ENCODE results near the gene RHBDF2. TPM values are rescaled to one million over a fixed set of nuclear protein-coding genes. Genes with fewer than 3 reads are reported as not detected.

The RHBDF2 gene
- polyA plus RNA-seq, 4 donors: 2.0 to 43.2 (median 10.9) TPM

DNA sequence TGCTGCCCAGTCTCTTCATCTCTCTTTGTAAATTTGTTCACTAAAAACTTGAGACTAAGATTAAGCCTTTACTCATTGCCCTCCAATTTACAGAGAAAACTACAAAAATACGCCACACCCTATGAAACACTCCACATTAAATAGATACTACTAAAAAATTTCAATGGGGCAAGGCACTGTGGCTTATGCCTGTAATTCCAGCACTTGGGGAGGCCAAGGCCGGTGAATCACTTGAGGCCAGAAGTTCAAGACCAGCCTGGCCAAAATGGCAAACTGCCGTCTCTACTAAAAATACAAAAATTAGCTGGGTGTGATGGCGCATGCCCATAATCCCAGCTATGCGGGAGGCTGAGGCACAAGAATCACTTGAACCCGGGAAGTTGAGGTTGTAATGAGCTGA is 52.1 kb downstream of the RHBDF2 start:
- H3K9me3 ChIP-seq (ENCODE audit: control insufficient read depth in 2 of 2, insufficient read depth in 1 of 2, low read depth in 1 of 2, low read length in 1 of 2): no peaks in the 10 kb centered on the region
- H3K27ac ChIP-seq (ENCODE audit: low read depth in 1 of 3, low read length in 2 of 3): no peak overlapping the region
- 93 to 97% (median 95%) methylated on average over 6 of the region's 6 CpGs for WGBS, 3 donors
- H3K27me3 ChIP-seq (ENCODE audit: control insufficient read depth in 3 of 3, insufficient read depth in 3 of 3, low read length in 3 of 3): no peaks in the 10 kb centered on the region
- no peak for FAIRE-seq
- peaks cover 7 to 17% (median 11%) of the 10 kb centered on the region in 3 donors for H3K4me1 ChIP-seq (ENCODE audit: control insufficient read depth in 3 of 3, insufficient read depth in 2 of 3, low read depth in 1 of 3, low read length in 2 of 3)
- H3K36me3 ChIP-seq (ENCODE audit: control insufficient read depth in 3 of 3, insufficient read depth in 2 of 3, low read depth in 1 of 3, low read length in 3 of 3): peaks cover 0 to 7% (median 0%) of the 10 kb centered on the region in 3 donors
- DNase-seq: no peak
- no peak overlapping the region for H3K4me3 ChIP-seq (ENCODE audit: low read depth in 1 of 3, low read length in 3 of 3)

DNA sequence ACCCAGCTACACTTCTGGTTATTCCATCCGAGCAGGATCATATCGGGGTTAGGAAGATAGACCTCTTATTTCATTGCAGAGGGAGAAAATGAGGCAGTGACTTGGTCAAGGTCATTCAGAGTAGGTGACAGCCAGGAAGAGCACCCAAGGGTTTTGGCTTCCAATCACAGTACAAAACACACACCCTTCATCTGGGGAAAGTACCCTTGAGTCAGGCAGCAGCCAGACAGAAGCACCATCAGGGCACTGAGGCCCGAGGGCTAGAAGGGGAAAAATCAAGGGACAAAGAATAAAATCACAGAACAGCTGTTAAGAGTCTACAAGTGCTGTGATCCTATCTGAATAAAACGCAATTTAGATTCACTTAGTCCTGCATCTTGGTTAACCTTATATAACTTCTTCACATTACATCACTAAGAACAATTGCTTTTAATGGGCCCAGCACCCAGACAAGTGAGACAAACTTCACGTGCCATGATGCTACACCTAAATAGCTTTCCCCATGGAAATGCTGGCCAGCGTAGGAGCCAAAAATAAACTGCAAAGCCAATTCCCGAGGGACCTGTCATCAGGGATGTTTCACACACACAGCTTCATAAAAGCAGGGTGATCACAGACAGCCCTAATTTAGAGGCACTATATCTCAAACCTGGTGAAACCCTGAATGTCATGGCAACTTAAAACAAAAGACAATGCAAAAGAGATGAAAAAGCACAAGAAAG is 53.1 kb downstream of the RHBDF2 start:
- Histone ChIP-seq H3K27ac (ENCODE audit: low read depth in 1 of 3, low read length in 2 of 3) (no peak overlapping the region), H3K36me3 (ENCODE audit: control insufficient read depth in 3 of 3, insufficient read depth in 2 of 3, low read depth in 1 of 3, low read length in 3 of 3) (peaks cover 0 to 8% (median 0%) of the 10 kb centered on the region in 3 donors), H3K9me3 (ENCODE audit: control insufficient read depth in 2 of 2, insufficient read depth in 1 of 2, low read depth in 1 of 2, low read length in 1 of 2) (no peaks in the 10 kb centered on the region), H3K4me1 (ENCODE audit: control insufficient read depth in 3 of 3, insufficient read depth in 2 of 3, low read depth in 1 of 3, low read length in 2 of 3) (peaks cover 7 to 17% (median 11%) of the 10 kb centered on the region in 3 donors), H3K4me3 (ENCODE audit: low read depth in 1 of 3, low read length in 3 of 3) (no peak overlapping the region), H3K27me3 (ENCODE audit: control insufficient read depth in 3 of 3, insufficient read depth in 3 of 3, low read length in 3 of 3) (no peaks in the 10 kb centered on the region)
- DNase-seq (no peak), FAIRE-seq (no peak)
- 80 to 85% (median 82%) methylated on average over 7 of the region's 7 CpGs for WGBS, 3 donors

DNA sequence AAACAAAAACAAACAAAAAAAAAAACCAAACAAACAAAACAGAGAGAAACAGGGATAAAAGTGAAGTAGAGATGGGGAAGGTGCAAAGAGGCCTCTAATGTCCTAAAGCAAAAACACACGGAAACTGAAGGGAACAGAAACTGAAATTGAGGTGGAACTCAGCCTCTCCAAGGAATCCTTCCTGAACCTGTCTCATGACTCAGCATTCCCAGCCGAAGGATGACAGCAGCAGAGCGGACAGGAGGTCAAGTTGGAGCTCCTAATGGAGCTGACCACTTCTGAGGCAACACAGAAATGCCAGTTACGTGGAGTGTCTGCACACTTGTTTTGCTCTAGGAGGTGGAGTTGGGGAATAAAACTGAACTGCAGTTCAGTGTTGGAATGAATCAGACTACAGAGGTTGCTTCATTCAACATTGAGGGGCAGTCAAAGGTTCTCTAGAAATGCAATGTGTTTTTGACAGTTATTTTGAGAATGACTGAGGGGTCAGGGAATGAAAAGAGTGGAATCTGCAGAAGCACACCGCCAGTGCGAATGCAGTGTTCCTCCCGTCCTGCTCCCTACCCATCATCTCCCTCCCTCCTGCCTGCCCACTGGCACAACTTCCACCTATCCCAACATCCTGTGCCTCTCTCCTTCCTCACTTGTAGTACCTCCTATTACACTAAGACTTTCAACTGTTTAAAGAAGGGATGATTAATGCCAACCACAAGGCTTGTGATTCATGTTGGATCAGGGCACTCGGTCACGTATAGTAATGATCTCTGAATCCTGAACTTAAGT is 54.6 kb downstream of the RHBDF2 start:
- no peak overlapping the region for H3K27ac ChIP-seq (ENCODE audit: low read depth in 1 of 3, low read length in 2 of 3)
- FAIRE-seq (no peak), DNase-seq (peak; percentile 50 to 79)
- no peaks in the 10 kb centered on the region for H3K9me3 ChIP-seq (ENCODE audit: control insufficient read depth in 2 of 2, insufficient read depth in 1 of 2, low read depth in 1 of 2, low read length in 1 of 2)
- WGBS, 3 donors: 18 to 53% (median 47%) methylated on average over 9 of the region's 9 CpGs
- peaks cover 7 to 14% (median 7%) of the 10 kb centered on the region in 3 donors for H3K4me1 ChIP-seq (ENCODE audit: control insufficient read depth in 3 of 3, insufficient read depth in 2 of 3, low read depth in 1 of 3, low read length in 2 of 3)
- H3K4me3 ChIP-seq (ENCODE audit: low read depth in 1 of 3, low read length in 3 of 3): no peak overlapping the region
- H3K27me3 ChIP-seq (ENCODE audit: control insufficient read depth in 3 of 3, insufficient read depth in 3 of 3, low read length in 3 of 3): no peaks in the 10 kb centered on the region
- H3K36me3 ChIP-seq (ENCODE audit: control insufficient read depth in 3 of 3, insufficient read depth in 2 of 3, low read depth in 1 of 3, low read length in 3 of 3): peaks cover 0 to 12% (median 0%) of the 10 kb centered on the region in 3 donors

DNA sequence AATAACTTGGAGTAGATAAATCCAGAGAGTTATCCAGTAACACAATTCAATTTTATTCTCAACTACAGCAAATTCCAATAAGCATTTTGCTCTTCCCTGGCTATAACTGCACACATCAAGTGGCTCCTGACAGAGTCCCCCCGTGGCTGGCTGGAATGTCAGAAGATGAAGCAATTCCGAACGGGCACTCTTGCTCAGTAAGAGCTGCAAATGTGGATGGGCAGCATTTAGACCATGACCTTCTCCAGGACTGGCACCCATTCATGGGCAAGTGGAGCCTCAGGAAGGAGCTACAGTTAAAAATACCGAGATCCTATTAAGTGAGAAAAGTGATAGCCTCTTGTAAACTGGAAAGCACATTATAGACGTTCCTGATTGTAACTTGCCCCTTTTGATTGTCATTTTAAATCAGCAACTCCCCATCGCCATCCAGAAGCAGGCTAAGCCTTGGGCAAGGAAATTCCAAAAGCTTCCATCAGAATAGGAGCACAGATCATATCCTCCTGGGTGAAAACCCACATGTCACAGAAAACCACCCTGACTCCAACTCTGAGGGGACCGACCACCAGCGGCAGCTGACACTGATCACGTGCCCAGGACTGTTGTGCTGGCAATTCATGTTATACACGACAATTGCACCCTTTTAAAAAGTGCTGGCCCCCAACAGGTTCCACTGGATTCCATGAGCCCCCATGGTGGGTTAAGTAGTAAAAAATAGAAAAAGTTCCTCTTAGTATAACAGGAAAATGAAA is 55.4 kb downstream of the RHBDF2 start:
- Histone ChIP-seq H3K36me3 (ENCODE audit: control insufficient read depth in 3 of 3, insufficient read depth in 2 of 3, low read depth in 1 of 3, low read length in 3 of 3) (peaks cover 0 to 12% (median 0%) of the 10 kb centered on the region in 3 donors), H3K4me3 (ENCODE audit: low read depth in 1 of 3, low read length in 3 of 3) (no peak overlapping the region), H3K9me3 (ENCODE audit: control insufficient read depth in 2 of 2, insufficient read depth in 1 of 2, low read depth in 1 of 2, low read length in 1 of 2) (no peaks in the 10 kb centered on the region), H3K27ac (ENCODE audit: low read depth in 1 of 3, low read length in 2 of 3) (no peak overlapping the region), H3K4me1 (ENCODE audit: control insufficient read depth in 3 of 3, insufficient read depth in 2 of 3, low read depth in 1 of 3, low read length in 2 of 3) (peaks cover 6 to 9% (median 7%) of the 10 kb centered on the region in 3 donors), H3K27me3 (ENCODE audit: control insufficient read depth in 3 of 3, insufficient read depth in 3 of 3, low read length in 3 of 3) (no peaks in the 10 kb centered on the region)
- FAIRE-seq (no peak), DNase-seq (no peak)
- WGBS, 3 donors: 68 to 71% (median 70%) methylated on average over 10 of the region's 10 CpGs

DNA sequence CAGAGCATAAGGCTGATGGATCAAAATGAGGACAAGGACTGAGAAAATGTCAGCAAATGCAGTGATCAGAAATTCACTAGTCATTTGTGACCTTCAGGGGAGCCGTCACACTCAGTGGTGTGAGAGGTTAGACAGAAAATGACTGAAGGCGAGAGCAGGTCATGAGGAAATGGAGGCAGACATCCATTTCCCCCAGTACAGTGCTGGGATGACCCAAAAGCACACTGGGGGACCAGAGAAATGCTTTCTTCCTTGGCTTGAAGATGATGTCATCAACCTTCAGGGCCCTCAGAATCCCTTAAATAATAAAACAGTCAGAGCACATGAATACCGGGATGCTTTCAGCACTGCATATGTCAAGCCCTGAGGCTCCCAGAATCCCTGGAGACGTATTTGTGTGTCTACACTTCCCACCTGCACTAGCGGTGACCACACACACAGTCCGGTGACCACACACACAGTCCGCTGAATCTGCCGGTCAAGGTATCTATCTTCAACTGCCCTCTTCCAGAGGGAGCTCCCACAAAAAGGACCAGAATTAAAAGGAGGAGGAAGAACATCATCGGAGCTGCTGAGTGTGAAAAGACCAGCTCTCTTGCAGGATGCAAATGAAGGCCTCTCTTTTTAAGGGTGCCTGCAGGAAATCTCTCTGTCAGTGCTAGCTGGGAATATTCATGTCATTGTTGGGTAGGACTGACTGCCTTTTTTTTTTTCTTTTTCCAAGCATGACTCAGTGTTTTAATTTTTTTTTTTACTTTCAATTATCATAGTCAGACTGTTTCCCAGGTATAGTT is 56.5 kb downstream of the RHBDF2 start:
- 83 to 87% (median 86%) methylated on average over 9 of the region's 9 CpGs for WGBS, 3 donors
- Histone ChIP-seq H3K9me3 (ENCODE audit: control insufficient read depth in 2 of 2, insufficient read depth in 1 of 2, low read depth in 1 of 2, low read length in 1 of 2) (no peaks in the 10 kb centered on the region), H3K27me3 (ENCODE audit: control insufficient read depth in 3 of 3, insufficient read depth in 3 of 3, low read length in 3 of 3) (no peaks in the 10 kb centered on the region), H3K4me3 (ENCODE audit: low read depth in 1 of 3, low read length in 3 of 3) (no peak overlapping the region), H3K36me3 (ENCODE audit: control insufficient read depth in 3 of 3, insufficient read depth in 2 of 3, low read depth in 1 of 3, low read length in 3 of 3) (peaks cover 0 to 14% (median 0%) of the 10 kb centered on the region in 3 donors), H3K4me1 (ENCODE audit: control insufficient read depth in 3 of 3, insufficient read depth in 2 of 3, low read depth in 1 of 3, low read length in 2 of 3) (peaks cover 6 to 9% (median 8%) of the 10 kb centered on the region in 3 donors), H3K27ac (ENCODE audit: low read depth in 1 of 3, low read length in 2 of 3) (no peak overlapping the region)
- no peak for DNase-seq
- FAIRE-seq: no peak

DNA sequence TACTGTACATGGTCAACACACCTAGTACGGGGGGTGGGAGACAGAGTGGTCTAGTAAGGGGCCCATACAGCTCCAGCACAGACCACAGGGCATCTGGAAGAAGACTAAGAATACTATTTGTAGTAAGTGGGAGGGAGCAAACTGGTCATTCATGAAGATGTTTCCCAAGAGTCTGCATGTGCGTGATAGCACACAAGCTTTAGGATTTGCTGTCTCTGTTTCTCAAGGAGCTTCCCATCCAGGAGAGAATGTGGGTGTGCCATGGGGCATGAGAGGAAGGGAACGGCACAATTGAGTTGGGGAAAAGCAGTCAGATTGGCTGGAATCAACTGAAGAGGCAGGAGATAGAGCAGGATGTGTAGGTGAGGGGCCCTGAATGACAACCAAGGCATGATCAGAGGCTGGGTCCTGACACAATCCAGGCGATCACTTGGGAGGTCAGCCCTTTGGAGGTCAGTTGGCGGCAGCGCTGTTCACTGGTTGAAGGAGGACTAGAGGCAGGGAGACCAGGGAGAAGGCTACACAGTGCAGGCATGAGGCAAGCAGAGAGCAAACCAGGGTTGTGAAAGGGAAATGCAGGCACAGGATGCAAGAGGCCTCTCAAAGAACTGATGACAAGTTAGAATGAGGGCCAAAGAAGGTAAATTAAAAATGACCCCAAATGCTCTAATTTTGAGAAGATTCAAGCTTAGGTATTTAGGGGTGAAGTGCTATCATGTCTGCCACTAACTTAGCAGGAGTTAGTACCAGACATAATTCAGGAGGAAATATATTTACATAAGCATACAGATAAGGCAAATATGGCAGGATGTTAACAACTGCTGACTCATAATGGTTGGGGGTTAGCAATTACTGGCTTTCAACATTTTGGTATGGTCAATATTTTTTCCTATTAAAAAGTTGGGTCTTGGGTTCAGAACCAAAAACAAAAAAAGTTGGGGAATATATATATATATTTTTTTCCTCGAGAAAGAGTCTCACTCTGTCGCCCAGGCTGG is 58.6 kb downstream of the RHBDF2 start:
- no peaks in the 10 kb centered on the region for H3K27me3 ChIP-seq (ENCODE audit: control insufficient read depth in 3 of 3, insufficient read depth in 3 of 3, low read length in 3 of 3)
- peaks cover 0 to 11% (median 0%) of the 10 kb centered on the region in 3 donors for H3K36me3 ChIP-seq (ENCODE audit: control insufficient read depth in 3 of 3, insufficient read depth in 2 of 3, low read depth in 1 of 3, low read length in 3 of 3)
- WGBS, 3 donors: 92 to 97% (median 95%) methylated on average over 8 of the region's 8 CpGs
- H3K9me3 ChIP-seq (ENCODE audit: control insufficient read depth in 2 of 2, insufficient read depth in 1 of 2, low read depth in 1 of 2, low read length in 1 of 2): no peaks in the 10 kb centered on the region
- H3K27ac ChIP-seq (ENCODE audit: low read depth in 1 of 3, low read length in 2 of 3): no peak overlapping the region
- H3K4me3 ChIP-seq (ENCODE audit: low read depth in 1 of 3, low read length in 3 of 3): no peak overlapping the region
- peaks cover 6 to 10% (median 9%) of the 10 kb centered on the region in 3 donors for H3K4me1 ChIP-seq (ENCODE audit: control insufficient read depth in 3 of 3, insufficient read depth in 2 of 3, low read depth in 1 of 3, low read length in 2 of 3)
- FAIRE-seq (no peak), DNase-seq (no peak)

DNA sequence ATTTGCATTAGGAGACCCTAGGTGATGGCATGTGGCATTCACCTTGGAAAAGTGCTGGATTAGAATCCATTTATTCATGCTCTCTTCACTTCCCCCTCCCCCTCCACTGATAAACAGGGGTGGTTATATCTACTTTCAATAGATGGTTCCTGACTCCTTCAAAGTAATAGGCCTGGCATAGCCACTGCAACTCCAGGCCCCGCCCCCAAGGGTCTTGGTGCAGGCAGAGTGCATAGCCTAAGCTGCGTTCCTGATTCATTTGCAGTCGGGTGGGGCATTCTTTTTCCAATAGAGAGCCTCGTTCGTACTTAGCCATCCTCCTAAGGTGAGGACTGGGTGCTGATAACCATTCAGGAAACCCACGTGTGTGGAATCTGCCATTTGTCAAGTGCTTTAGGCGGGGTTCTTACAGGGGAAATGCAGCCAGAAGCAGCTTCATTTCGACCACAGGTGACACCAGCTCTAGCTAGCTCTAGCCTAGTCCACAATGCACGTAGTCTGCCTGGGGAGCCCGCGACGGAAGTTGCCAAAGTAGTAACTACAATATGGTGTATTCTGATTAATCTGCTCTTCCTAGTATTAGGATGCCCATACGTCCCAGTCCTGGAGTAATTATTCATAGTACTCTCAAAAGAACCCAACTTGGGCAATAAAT is 59.4 kb downstream of the RHBDF2 start:
- WGBS, 3 donors: 83 to 89% (median 85%) methylated on average over 13 of the region's 13 CpGs
- FAIRE-seq (no peak), DNase-seq (no peak)
- H3K27ac ChIP-seq (ENCODE audit: low read depth in 1 of 3, low read length in 2 of 3): no peak overlapping the region
- H3K36me3 ChIP-seq (ENCODE audit: control insufficient read depth in 3 of 3, insufficient read depth in 2 of 3, low read depth in 1 of 3, low read length in 3 of 3): peaks cover 0 to 11% (median 0%) of the 10 kb centered on the region in 3 donors
- no peaks in the 10 kb centered on the region for H3K27me3 ChIP-seq (ENCODE audit: control insufficient read depth in 3 of 3, insufficient read depth in 3 of 3, low read length in 3 of 3)
- no peak overlapping the region for H3K4me3 ChIP-seq (ENCODE audit: low read depth in 1 of 3, low read length in 3 of 3)
- H3K4me1 ChIP-seq (ENCODE audit: control insufficient read depth in 3 of 3, insufficient read depth in 2 of 3, low read depth in 1 of 3, low read length in 2 of 3): peaks cover 3 to 6% (median 5%) of the 10 kb centered on the region in 3 donors
- H3K9me3 ChIP-seq (ENCODE audit: control insufficient read depth in 2 of 2, insufficient read depth in 1 of 2, low read depth in 1 of 2, low read length in 1 of 2): no peaks in the 10 kb centered on the region

All from small intestine (tissue), 7 donors.